IPS-15b (cell line): Measurements from ENCODE around the gene RTL10.

Experiments used
- H3K27me3 ChIP-seq: one replicate; pipeline ENCODE4 v1.6.1; 2013; ENCODE audit warnings: low read length; ENCODE audit not compliant: control insufficient read depth, insufficient read depth
- H3K36me3 ChIP-seq: one replicate; pipeline ENCODE4 v1.6.1; 2013; ENCODE audit warnings: low read length; ENCODE audit not compliant: control insufficient read depth, insufficient read depth
- H3K4me1 ChIP-seq: one replicate; pipeline ENCODE4 v1.6.1; 2013; ENCODE audit warnings: mild to moderate bottlenecking, low read length; ENCODE audit not compliant: control insufficient read depth, insufficient read depth
- H3K4me3 ChIP-seq: one replicate; pipeline ENCODE4 v1.5.1; 2013; ENCODE audit warnings: low read depth, low read length
- H3K9ac ChIP-seq: one replicate; pipeline ENCODE4 v1.6.1; 2013; ENCODE audit warnings: low read depth, mild to moderate bottlenecking, low read length
- H3K9me3 ChIP-seq: one replicate; pipeline ENCODE4 v1.6.1; 2013; ENCODE audit warnings: mild to moderate bottlenecking, low read length; ENCODE audit not compliant: control insufficient read depth, insufficient read depth

Gene RTL10

GRCh38 chr22:19849835-19850762, 4.6 kb downstream of the RTL10 start:
- Histone ChIP-seq H3K9ac (no peak overlapping the region), H3K4me3 (no peak overlapping the region), H3K36me3 (peaks cover 23% of the 10 kb centered on the region), H3K27me3 (no peaks in the 10 kb centered on the region), H3K4me1 (no peaks in the 10 kb centered on the region), H3K9me3 (no peaks in the 10 kb centered on the region)

DNA sequence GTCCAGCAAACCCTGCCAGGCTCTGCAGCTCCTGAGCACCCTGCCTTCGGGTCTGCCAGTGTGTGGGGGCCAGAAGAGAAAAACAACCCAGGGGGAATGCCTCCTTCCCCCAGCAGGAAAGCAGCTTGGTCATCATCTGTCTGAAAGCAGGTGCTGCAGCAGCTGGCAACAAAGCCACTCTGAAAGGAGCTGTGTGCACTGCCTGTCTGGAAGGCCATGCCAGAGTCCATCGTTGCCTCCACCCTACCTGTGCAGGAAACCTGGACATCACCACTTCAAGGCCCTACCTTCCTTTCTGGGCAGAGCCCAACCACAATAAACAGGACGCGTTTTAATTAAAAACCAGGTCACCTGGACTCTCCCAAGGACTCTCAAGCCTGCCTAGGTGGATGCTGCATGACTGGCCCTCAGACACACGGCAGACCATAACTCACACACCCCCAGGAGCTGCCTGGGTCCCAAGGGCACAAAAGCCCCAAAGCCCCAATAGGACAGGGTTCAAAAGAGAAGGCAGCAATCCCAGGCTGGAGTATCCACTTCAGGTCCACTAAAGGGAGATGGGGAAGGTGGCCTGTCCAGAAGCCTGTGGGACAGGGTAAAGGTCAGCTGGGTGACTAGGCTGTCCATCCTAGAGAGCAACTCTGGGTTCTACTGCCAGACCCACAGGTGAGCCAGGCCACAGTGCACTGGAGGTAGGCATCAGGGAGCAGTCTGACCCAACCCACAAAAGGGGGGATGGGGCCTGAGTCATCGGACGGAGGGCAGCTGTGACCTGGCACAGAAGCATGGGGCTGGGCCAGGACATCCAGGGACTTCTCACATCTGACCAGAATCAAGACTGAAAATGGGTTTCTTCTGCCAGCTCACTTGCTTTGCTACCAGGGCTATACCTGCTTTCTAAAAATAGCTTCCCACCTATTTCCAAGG, 6.1 kb downstream of the RTL10 start:
- Histone ChIP-seq H3K9me3 (no peaks in the 10 kb centered on the region), H3K9ac (no peak overlapping the region), H3K27me3 (no peaks in the 10 kb centered on the region), H3K36me3 (peaks cover 20% of the 10 kb centered on the region), H3K4me1 (no peaks in the 10 kb centered on the region), H3K4me3 (no peak overlapping the region)

DNA sequence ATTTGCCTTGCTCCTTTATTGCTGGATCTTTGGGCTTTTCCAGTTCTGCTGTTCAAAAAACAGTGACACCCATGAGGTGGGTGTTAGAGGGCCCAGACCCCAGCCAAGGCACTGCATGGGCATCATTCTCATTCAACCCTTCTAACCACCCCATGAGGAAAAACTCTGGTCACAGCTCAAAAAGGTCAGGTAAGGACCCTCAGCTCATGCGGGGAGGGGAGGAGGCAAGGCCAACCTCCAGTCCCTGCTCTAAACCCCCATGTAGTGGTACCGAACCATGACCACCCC, 7.4 kb downstream of the RTL10 start:
- H3K36me3 ChIP-seq, result peaks cover 20% of the 10 kb centered on the region
- H3K9me3 ChIP-seq, result no peaks in the 10 kb centered on the region
- H3K9ac ChIP-seq, result no peak overlapping the region
- peaks cover 2% of the 10 kb centered on the region for H3K4me1 ChIP-seq
- H3K4me3 ChIP-seq, result no peak overlapping the region
- H3K27me3 ChIP-seq, result no peaks in the 10 kb centered on the region

DNA sequence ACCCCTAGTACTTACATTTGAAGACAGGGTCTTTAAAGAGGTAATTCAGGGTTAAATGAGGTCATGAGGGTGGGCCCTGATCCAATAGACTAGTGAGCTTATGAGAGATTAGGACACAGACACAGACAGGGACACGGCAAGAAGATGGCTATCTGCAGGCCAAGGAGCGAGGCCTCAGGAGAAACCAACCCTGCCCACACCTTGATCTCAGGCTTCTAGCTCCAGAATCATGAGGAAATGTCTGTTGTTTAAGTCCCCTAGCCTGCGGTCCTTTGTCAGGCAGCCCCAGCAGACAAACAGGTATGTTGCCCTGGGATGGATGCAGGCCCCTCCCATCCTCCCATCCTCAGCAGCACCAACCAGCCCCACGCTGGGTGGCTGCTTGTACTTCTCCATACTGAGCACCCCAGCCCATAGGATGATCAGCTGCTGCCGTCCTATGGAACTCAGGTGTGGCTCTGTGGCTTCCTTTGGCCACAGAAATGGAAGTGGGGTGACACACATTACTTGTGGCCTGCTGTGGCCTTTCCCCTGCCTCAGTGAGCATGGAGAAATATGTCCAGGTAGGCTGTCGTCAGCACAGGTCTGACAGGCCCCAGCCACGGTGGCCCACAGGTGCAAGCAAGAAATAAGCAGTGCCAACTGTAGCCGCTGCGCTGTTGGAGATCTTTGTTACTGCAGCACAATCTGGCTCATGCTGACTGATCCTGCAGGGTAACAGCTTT, 7.9 kb downstream of the RTL10 start:
- Histone ChIP-seq H3K9me3 (no peaks in the 10 kb centered on the region), H3K36me3 (peaks cover 15% of the 10 kb centered on the region), H3K9ac (no peak overlapping the region), H3K4me3 (no peak overlapping the region), H3K27me3 (no peaks in the 10 kb centered on the region), H3K4me1 (peaks cover 2% of the 10 kb centered on the region)

DNA sequence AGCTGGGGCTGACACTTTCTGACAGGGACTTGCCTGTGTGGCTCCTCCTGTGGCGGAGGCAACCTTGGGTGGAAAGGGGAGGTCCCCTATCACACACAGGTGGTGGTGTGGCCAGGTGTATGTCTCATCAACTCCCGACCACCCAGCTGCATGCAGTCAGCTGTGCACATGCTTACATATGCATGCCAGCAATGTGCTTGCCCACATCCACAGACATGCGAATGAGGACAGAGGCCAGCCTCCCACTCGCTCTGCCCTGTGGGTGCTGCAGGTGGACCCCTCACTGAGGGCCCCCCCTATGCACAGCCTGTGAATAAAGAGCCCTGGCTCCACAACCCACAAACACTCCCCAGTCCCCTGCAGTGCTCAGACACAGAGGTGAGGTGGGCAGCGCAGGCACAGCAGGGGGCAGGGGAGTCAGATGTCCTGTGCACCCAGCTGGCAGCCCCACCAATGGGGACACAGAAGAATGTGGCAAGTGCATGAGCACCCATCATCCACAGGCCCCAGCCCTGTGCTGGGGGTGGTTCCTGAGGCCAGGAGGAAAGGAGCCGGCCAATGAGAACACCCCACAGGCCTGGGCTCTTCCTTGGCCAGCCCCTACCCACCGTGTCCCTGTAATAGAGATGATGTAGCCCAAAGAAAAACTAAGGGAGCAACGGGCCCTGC, 9.5 kb downstream of the RTL10 start:
- Histone ChIP-seq H3K9ac (no peak overlapping the region), H3K36me3 (peaks cover under 1% of the 10 kb centered on the region), H3K4me1 (peaks cover 2% of the 10 kb centered on the region), H3K9me3 (no peaks in the 10 kb centered on the region), H3K4me3 (no peak overlapping the region), H3K27me3 (no peaks in the 10 kb centered on the region)

GRCh38 chr22:19844377-19845053, 10.2 kb downstream of the RTL10 start:
- H3K9ac ChIP-seq, result no peak overlapping the region
- no peaks in the 10 kb centered on the region for H3K27me3 ChIP-seq
- H3K36me3 ChIP-seq, result no peaks in the 10 kb centered on the region
- H3K9me3 ChIP-seq, result no peaks in the 10 kb centered on the region
- peaks cover 2% of the 10 kb centered on the region for H3K4me1 ChIP-seq
- no peak overlapping the region for H3K4me3 ChIP-seq

GRCh38 chr22:19843857-19844376, 10.8 kb downstream of the RTL10 start:
- Histone ChIP-seq H3K9me3 (no peaks in the 10 kb centered on the region), H3K4me1 (peaks cover 2% of the 10 kb centered on the region), H3K27me3 (no peaks in the 10 kb centered on the region), H3K9ac (no peak overlapping the region), H3K4me3 (no peak overlapping the region), H3K36me3 (no peaks in the 10 kb centered on the region)

GRCh38 chr22:19843107-19843856, 11.4 kb downstream of the RTL10 start:
- Histone ChIP-seq H3K27me3 (no peaks in the 10 kb centered on the region), H3K4me1 (peaks cover 2% of the 10 kb centered on the region), H3K9ac (no peak overlapping the region), H3K36me3 (no peaks in the 10 kb centered on the region), H3K9me3 (no peaks in the 10 kb centered on the region), H3K4me3 (no peak overlapping the region)

DNA sequence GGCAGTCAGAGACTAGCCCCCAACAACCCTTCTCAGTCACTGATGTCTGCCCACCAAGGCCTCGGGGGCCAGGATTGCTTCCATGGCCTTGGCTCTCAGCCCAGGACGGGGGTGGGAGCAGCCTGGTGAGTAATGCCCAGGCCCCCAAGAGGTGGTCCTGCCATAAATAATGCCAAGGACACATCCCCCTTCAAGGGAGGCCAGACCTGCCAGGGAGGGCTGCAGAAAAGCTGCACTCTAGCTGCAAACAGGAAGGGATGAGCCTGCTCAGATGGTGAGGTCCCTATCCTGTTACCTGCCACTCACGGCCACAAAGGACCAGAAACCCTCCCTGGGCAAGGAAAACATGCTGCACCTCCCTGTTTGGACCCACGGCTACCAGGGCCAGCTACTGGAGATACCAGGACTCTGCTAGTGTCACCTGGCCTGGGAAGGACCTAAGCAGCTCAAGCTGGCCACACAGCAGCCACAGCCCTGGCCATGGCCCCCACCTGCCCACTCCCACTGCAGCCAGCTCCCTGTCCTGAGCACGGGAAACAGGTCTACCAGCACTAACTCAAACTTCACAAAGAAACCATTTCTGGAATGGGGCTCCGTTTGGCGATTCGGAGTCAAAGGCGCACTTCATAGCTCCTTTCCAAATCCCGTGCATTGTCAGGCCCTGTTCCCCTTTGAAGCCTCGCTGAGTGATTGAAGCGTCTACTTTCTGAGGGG, 12.1 kb downstream of the RTL10 start:
- Histone ChIP-seq H3K36me3 (no peaks in the 10 kb centered on the region), H3K4me1 (peaks cover 2% of the 10 kb centered on the region), H3K9me3 (no peaks in the 10 kb centered on the region), H3K4me3 (no peak overlapping the region), H3K9ac (no peak overlapping the region), H3K27me3 (no peaks in the 10 kb centered on the region)
